Measurements from ENCODE around the gene SPAG16.
"Not testable (repeated sequence)": the region's sequence is repeated elsewhere in the genome, so short reads cannot be mapped to it uniquely, and the experiment has no call there.

The SPAG16 gene

GRCh38 chr2:213545481-213545880 is 261.2 kb downstream of the SPAG16 start:
- no peak for DNase-seq

- DNase-seq = no peak
Measured at GRCh38 chr2:213545964-213546475, 261.8 kb downstream of the SPAG16 start.

GRCh38 chr2:213551526-213551925 is 267.3 kb downstream of the SPAG16 start:
- no peak for DNase-seq

GRCh38 chr2:213559053-213559452 is 274.8 kb downstream of the SPAG16 start:
- DNase-seq = no peak

- no peak for DNase-seq
Measured at GRCh38 chr2:213561759-213562158, 277.5 kb downstream of the SPAG16 start.

- no peak for DNase-seq
Measured at GRCh38 chr2:213562539-213563180, 278.4 kb downstream of the SPAG16 start.

GRCh38 chr2:213566846-213567245 is 282.6 kb downstream of the SPAG16 start:
- DNase-seq = no peak

GRCh38 chr2:213609570-213610170 is 325.4 kb downstream of the SPAG16 start:
- no peak for DNase-seq

- DNase-seq = no peak
Measured at GRCh38 chr2:213627054-213627710, 342.9 kb downstream of the SPAG16 start.

GRCh38 chr2:213627835-213628460 is 343.7 kb downstream of the SPAG16 start:
- no peak for DNase-seq

- no peak for DNase-seq
Measured at GRCh38 chr2:213640738-213641425, 356.6 kb downstream of the SPAG16 start.

- DNase-seq = no peak
Measured at GRCh38 chr2:213644926-213645325, 360.7 kb downstream of the SPAG16 start.

- DNase-seq = no peak
Measured at GRCh38 chr2:213649176-213649575, 364.9 kb downstream of the SPAG16 start.

GRCh38 chr2:213664817-213665216 is 380.6 kb downstream of the SPAG16 start:
- no peak for DNase-seq

- no peak for DNase-seq
Measured at GRCh38 chr2:213669657-213670056, 385.4 kb downstream of the SPAG16 start.

- no peak for DNase-seq
Measured at GRCh38 chr2:213678437-213679218, 394.4 kb downstream of the SPAG16 start.

- DNase-seq = no peak
Measured at GRCh38 chr2:213679894-213680293, 395.6 kb downstream of the SPAG16 start.

- no peak for DNase-seq
Measured at GRCh38 chr2:213682276-213682675, 398.0 kb downstream of the SPAG16 start.

- DNase-seq = no peak
Measured at GRCh38 chr2:213688133-213688532, 403.9 kb downstream of the SPAG16 start.

- not testable (repeated sequence) for DNase-seq
Measured at GRCh38 chr2:213688825-213689224, 404.6 kb downstream of the SPAG16 start.

GRCh38 chr2:213689585-213689984 is 405.3 kb downstream of the SPAG16 start:
- no peak for DNase-seq

All from amygdala (tissue), 56 donors.